Osteoblast (primary cell): Measurements from ENCODE around the gene ABCA13. TPM values are rescaled to one million over a fixed set of nuclear protein-coding genes. Genes with fewer than 3 reads are reported as not detected.

ENCODE experiments used
- DNase-seq: peaks from one replicate; pipeline ENCODE4 v3.0.0; 2011; ENCODE audit warnings: low spot score, mixed read lengths; ENCODE audit not compliant: insufficient read length; ENCODE audit errors: missing footprints
- H2AFZ ChIP-seq: 2 replicates; pipeline ENCODE4 v1.6.0; 2011; ENCODE audit warnings: mild to moderate bottlenecking, low read length
- H3K27ac ChIP-seq: 2 replicates; pipeline ENCODE4 v1.5.1; 2011; ENCODE audit warnings: mild to moderate bottlenecking, low read depth, low read length, moderate library complexity
- H3K27me3 ChIP-seq: 2 replicates; pipeline ENCODE4 v1.6.0; 2012; ENCODE audit warnings: mild to moderate bottlenecking, control low read depth, inconsistent platforms, low read length, moderate library complexity; ENCODE audit not compliant: insufficient read depth
- H3K36me3 ChIP-seq: 2 replicates; pipeline ENCODE4 v1.5.1; 2011; ENCODE audit warnings: mild to moderate bottlenecking, low read length, control low read depth, moderate library complexity; ENCODE audit not compliant: insufficient read depth
- H3K4me1 ChIP-seq: 2 replicates; pipeline ENCODE4 v1.5.1; 2011; ENCODE audit warnings: mild to moderate bottlenecking, low read length, control low read depth, moderate library complexity; ENCODE audit not compliant: insufficient read depth
- H3K4me2 ChIP-seq: 2 replicates; pipeline ENCODE4 v1.6.0; 2011; ENCODE audit warnings: mild to moderate bottlenecking, low read length; ENCODE audit not compliant: insufficient read depth
- H3K4me3 ChIP-seq: fragments of 200-600 bp; sonication (generic); 3 replicates; pipeline ENCODE4 v1.5.1; 2012; ENCODE audit warnings: mild to moderate bottlenecking, low read length, inconsistent platforms; ENCODE audit not compliant: insufficient read depth
- H3K79me2 ChIP-seq: 2 replicates; pipeline ENCODE4 v1.6.0; 2012; ENCODE audit warnings: mild to moderate bottlenecking, low read length, control low read depth, inconsistent platforms; ENCODE audit not compliant: insufficient read depth
- H3K9me3 ChIP-seq: 2 replicates; pipeline ENCODE4 v1.5.1; 2011; ENCODE audit warnings: low read depth, low read length, control low read depth
- H4K20me1 ChIP-seq: 2 replicates; pipeline ENCODE4 v1.6.0; 2012; ENCODE audit warnings: mild to moderate bottlenecking, low read length, control low read depth; ENCODE audit not compliant: insufficient read depth
- total RNA-seq: library from RNA; depleted of rRNA; stranded (reverse); fragments of >200 nt; gene quantifications from 2 replicates; pipeline ENCODE4 v1.2.3, GENCODE V29; 2012
- TF ChIP-seq, protein P1 (sequence below): IDR thresholded peaks from 2 replicates; pipeline ENCODE4 v1.5.1; 2011; ENCODE audit warnings: mild to moderate bottlenecking, low read depth, low read length, moderate library complexity; ENCODE audit errors: extremely low read depth

ABCA13 gene
- total RNA-seq, 1 donor = 3.6 TPM

GRCh38 chr7:48363174-48363573, 191.9 kb downstream of the ABCA13 start:
- no peak overlapping the region for H3K4me3 ChIP-seq
- H3K79me2 ChIP-seq = no peaks in the 10 kb centered on the region

DNA sequence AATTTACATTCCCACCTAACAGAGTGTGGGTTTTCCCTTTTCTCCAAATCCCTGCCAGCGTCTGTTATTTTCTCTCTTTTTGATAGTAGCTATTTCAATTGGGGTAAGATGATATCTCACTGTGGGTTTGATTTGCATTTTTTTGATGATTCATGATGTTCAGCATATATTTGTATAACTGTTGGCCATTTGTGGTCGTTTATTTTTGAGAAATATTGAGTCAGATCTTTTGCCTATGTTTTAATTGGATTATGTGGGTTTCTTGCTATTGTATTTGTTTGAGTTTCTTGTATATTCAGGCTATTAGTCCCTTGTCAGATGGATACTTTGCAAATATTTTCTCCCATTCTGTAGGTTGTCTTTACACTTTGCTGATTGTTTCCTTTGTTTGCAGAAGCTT, 193.8 kb downstream of the ABCA13 start:
- Histone ChIP-seq H3K4me2 (no peak overlapping the region), H4K20me1 (no peaks in the 10 kb centered on the region), H3K4me1 (no peaks in the 10 kb centered on the region), H2AFZ (no peak overlapping the region), H3K36me3 (no peaks in the 10 kb centered on the region), H3K79me2 (no peaks in the 10 kb centered on the region), H3K27me3 (no peaks in the 10 kb centered on the region), H3K9me3 (no peaks in the 10 kb centered on the region), H3K27ac (no peak overlapping the region), H3K4me3 (no peak overlapping the region)
- TF ChIP-seq, protein P1, sequence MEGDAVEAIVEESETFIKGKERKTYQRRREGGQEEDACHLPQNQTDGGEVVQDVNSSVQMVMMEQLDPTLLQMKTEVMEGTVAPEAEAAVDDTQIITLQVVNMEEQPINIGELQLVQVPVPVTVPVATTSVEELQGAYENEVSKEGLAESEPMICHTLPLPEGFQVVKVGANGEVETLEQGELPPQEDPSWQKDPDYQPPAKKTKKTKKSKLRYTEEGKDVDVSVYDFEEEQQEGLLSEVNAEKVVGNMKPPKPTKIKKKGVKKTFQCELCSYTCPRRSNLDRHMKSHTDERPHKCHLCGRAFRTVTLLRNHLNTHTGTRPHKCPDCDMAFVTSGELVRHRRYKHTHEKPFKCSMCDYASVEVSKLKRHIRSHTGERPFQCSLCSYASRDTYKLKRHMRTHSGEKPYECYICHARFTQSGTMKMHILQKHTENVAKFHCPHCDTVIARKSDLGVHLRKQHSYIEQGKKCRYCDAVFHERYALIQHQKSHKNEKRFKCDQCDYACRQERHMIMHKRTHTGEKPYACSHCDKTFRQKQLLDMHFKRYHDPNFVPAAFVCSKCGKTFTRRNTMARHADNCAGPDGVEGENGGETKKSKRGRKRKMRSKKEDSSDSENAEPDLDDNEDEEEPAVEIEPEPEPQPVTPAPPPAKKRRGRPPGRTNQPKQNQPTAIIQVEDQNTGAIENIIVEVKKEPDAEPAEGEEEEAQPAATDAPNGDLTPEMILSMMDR = no peak
- DNase-seq = no peak

More at GRCh38 chr7:48363174-48363573, 191.9 kb downstream of the ABCA13 start:
- Histone ChIP-seq H3K4me2 (no peak overlapping the region), H3K27ac (no peak overlapping the region), H3K36me3 (no peaks in the 10 kb centered on the region), H3K27me3 (no peaks in the 10 kb centered on the region), H3K9me3 (no peaks in the 10 kb centered on the region), H3K4me1 (no peaks in the 10 kb centered on the region), H2AFZ (no peak overlapping the region), H4K20me1 (no peaks in the 10 kb centered on the region)
- DNase-seq = no peak
- TF ChIP-seq, protein P1 = no peak

GRCh38 chr7:48366096-48366495, 194.8 kb downstream of the ABCA13 start:
- Histone ChIP-seq H3K27me3 (no peaks in the 10 kb centered on the region), H3K9me3 (no peaks in the 10 kb centered on the region), H3K27ac (no peak overlapping the region), H3K4me2 (no peak overlapping the region), H2AFZ (no peak overlapping the region), H3K36me3 (no peaks in the 10 kb centered on the region), H3K79me2 (no peaks in the 10 kb centered on the region), H3K4me1 (no peaks in the 10 kb centered on the region), H4K20me1 (no peaks in the 10 kb centered on the region), H3K4me3 (no peak overlapping the region)
- DNase-seq = no peak
- TF ChIP-seq, protein P1 = no peak

DNA sequence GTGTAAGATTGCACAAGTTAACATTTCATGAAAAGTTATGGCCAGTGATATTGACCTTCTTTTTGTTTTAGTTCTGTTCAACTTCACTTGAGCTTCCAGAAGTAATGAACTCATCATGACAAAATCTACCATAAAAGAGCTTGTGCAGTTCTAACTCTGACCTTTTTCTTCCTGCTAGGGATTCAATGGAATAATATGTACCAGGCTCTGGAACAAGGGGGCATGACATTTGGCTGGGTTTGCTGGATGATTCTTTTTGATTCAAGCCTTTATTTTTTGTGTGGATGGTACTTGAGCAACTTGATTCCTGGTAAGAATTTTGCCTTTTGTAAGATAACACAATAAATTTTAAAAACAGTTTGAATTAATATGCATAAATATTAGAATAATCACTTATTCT, 205.0 kb downstream of the ABCA13 start:
- H3K27me3 ChIP-seq = no peaks in the 10 kb centered on the region
- H4K20me1 ChIP-seq = no peaks in the 10 kb centered on the region
- H3K4me3 ChIP-seq = no peak overlapping the region
- H3K36me3 ChIP-seq = no peaks in the 10 kb centered on the region
- H3K27ac ChIP-seq = no peak overlapping the region
- no peak overlapping the region for H3K4me2 ChIP-seq
- TF ChIP-seq, protein P1 = no peak
- H3K79me2 ChIP-seq = no peaks in the 10 kb centered on the region
- no peak overlapping the region for H2AFZ ChIP-seq
- no peaks in the 10 kb centered on the region for H3K4me1 ChIP-seq
- no peaks in the 10 kb centered on the region for H3K9me3 ChIP-seq
- DNase-seq = no peak
